ENCODE measurements around the gene DNAJC7. TPM values are rescaled to one million over a fixed set of nuclear protein-coding genes. Genes with fewer than 3 reads are reported as not detected.

The DNAJC7 gene
- total RNA-seq, 1 donor from 2014 or later, result 75.9 TPM

DNA sequence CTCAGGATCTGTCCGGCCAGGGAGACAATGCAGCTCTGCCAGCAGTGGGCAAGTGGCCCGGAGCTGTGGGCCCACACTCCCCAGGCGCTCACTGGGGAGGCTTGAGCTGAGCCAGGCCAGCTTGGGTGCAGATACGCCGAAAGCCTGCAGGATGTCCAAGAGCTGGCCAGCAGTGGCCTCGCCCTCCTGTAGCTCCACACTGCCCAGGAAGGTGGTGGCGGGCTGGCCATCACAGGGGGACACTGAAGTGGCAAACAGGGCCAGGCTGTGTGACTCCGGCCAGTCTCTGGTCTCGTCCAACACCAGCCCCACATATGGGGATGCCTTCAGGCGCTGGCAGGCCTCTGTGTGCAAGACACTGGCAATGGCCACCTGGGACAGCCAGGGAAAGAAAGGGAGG is 23.6 kb upstream of the DNAJC7 start:
- H3K27me3 ChIP-seq, result no peaks in the 10 kb centered on the region
- no peak overlapping the region for H3K4me3 ChIP-seq
- H3K4me1 ChIP-seq, result no peaks in the 10 kb centered on the region
- intact Hi-C loops (cut with DNase I), result no loop called here
- no peaks in the 10 kb centered on the region for H3K9me3 ChIP-seq
- ATAC-seq (no peak), DNase-seq (no peak)
- no peak overlapping the region for H3K27ac ChIP-seq
- H3K36me3 ChIP-seq, result no peaks in the 10 kb centered on the region
- TF ChIP-seq, protein P1, sequence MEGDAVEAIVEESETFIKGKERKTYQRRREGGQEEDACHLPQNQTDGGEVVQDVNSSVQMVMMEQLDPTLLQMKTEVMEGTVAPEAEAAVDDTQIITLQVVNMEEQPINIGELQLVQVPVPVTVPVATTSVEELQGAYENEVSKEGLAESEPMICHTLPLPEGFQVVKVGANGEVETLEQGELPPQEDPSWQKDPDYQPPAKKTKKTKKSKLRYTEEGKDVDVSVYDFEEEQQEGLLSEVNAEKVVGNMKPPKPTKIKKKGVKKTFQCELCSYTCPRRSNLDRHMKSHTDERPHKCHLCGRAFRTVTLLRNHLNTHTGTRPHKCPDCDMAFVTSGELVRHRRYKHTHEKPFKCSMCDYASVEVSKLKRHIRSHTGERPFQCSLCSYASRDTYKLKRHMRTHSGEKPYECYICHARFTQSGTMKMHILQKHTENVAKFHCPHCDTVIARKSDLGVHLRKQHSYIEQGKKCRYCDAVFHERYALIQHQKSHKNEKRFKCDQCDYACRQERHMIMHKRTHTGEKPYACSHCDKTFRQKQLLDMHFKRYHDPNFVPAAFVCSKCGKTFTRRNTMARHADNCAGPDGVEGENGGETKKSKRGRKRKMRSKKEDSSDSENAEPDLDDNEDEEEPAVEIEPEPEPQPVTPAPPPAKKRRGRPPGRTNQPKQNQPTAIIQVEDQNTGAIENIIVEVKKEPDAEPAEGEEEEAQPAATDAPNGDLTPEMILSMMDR (IDR thresholded peaks at IDR 0.05), result no peak

DNA sequence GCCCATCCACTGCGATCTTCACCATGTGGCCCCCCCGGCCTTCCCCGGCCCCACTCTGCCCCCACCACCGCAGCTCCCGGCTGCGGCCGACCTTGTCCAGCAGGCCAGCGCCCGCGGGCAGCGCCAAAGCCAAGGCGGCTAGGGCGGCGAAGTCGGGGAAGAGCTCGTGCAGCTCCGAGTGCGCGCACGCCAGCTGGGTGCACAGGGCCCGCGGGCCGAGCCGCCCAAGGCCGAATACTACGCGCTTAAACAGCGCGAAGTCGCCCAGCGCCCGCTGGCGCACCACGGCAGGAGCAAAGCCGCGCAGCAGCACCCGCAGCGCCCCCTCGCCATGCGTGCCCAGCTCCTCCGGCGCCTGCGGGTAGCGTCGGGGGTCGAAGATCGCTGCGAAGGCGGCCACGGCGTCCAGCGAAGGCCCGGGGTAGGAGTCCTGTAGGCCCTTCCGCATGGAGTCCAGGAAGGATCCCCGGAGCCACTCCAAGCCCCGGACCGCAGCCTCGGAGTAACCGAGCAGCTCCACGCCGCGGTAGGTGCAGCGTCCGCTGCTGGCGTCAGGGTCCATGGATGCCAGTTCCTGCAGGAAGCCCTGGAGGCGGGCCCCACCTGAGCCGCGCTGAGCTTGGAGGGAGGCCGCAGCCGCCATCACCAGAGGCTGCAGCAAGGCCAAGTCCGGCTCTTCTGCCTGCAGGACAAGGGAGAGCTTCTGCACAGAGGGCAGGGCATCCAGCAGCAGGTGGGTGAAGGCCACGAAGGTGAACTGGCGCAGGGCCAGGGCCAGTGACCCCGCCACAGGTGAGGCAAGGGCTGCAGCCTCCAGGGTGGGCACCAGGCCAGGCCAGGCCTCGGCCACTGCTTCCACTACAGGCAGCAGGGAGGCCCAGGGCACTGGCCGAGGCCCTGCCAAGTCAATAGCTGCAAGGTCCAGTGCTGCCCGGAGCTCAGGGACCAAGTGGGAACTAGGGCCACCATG is 22.8 kb upstream of the DNAJC7 start:
- Histone ChIP-seq H3K36me3 (no peaks in the 10 kb centered on the region), H3K4me3 (no peak overlapping the region), H3K27ac (no peak overlapping the region), H3K4me1 (no peaks in the 10 kb centered on the region), H3K9me3 (no peaks in the 10 kb centered on the region), H3K27me3 (no peaks in the 10 kb centered on the region)
- DNase-seq (no peak), ATAC-seq (peak; percentile 30)
- TF ChIP-seq, protein P1 (IDR thresholded peaks at IDR 0.05), result no peak
- intact Hi-C loops (cut with DNase I), result no loop called here

DNA sequence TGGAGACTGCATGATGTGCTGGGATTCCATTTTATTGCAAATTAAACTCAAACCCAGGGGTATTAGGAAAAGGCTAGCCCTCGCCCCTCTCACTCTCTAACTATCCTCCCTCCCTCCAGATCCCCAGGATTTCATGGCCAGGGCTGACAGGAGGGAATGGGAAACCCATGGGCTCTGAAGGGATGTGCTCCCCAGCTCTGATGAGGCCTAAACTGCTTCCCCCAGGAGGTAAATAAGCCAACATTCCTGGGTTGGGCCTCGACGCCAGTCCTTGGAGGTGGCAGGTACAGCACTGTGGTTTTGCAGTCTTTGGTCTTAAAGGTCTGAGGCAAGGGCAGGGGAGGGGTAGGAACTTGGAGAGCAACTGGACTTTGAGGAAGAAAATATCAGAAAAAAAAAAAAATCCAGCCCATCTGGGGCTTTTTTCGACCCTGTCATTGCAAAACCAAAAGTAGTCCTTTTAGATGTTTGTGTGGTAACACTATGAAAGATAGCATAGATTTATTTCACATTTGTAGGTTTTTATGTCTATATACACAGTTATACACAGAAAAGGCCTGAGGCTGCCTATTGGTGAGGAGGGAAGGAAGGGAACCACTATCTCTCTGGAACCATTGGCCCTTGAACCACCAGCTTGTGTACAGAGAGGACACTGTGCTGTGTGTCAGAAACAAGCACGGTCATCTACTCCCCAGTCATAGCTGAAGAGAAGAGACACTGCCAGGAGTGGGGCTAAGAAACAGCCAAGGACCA is 21.2 kb upstream of the DNAJC7 start:
- intact Hi-C loops (cut with DNase I), result no loop called here
- TF ChIP-seq, protein P1 (IDR thresholded peaks at IDR 0.05), result no peak
- Histone ChIP-seq H3K4me3 (no peak overlapping the region), H3K27me3 (no peaks in the 10 kb centered on the region), H3K9me3 (no peaks in the 10 kb centered on the region), H3K27ac (no peak overlapping the region), H3K4me1 (no peaks in the 10 kb centered on the region), H3K36me3 (no peaks in the 10 kb centered on the region)
- ATAC-seq (no peak), DNase-seq (no peak)

DNA sequence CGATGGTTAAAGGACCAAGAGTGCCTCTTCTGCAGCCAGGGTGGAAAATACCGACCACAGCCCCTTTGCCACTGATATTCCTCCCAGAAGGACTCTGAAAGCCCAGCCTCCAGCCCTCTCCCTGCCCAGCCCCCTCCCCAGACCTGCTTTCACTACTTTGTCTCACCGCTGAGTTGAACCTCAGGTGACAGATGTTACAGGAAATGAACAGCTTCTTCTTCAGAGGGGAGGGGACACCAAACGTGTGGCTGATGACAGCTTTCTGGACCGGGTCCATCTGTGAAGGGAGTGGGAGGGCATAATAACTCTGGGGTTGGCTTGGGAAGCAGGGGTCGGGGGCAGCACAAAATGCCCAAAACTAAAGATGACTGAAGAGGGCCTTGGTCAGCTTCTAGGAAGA is 16.8 kb upstream of the DNAJC7 start:
- Histone ChIP-seq H3K27me3 (no peaks in the 10 kb centered on the region), H3K4me1 (no peaks in the 10 kb centered on the region), H3K9me3 (no peaks in the 10 kb centered on the region), H3K36me3 (no peaks in the 10 kb centered on the region), H3K4me3 (no peak overlapping the region), H3K27ac (no peak overlapping the region)
- ATAC-seq (no peak), DNase-seq (no peak)
- TF ChIP-seq, protein P1 (IDR thresholded peaks at IDR 0.05), result no peak
- intact Hi-C loops (cut with DNase I), result no loop called here

DNA sequence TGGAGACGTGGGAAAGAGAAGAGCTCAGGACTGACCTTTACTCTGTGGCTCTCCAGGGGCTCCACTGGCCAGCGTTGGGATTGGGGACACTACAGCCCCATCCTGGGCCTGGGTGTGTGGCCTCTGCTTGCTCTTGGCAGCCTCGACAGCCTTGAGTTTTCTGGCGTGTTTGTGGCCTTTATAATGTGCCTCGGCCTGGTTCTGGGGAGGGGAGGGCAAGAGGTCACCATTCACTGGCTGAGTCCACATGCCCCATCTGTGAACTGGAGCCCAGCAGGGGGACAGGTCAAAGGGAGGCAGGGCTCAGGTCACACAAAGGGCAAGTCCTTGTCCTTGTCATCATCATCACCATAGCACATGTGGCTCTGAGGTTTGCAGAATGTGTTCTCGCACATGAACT is 14.3 kb upstream of the DNAJC7 start:
- Histone ChIP-seq H3K27ac (no peak overlapping the region), H3K4me1 (no peaks in the 10 kb centered on the region), H3K27me3 (no peaks in the 10 kb centered on the region), H3K36me3 (no peaks in the 10 kb centered on the region), H3K4me3 (no peak overlapping the region), H3K9me3 (no peaks in the 10 kb centered on the region)
- intact Hi-C loops (cut with DNase I), result no loop called here
- DNase-seq, result no peak
- ATAC-seq, result peak; percentile 36
- TF ChIP-seq, protein P1 (IDR thresholded peaks at IDR 0.05), result no peak
